ENCODE measurements around the gene LRP1B. TPM values are rescaled to one million over a fixed set of nuclear protein-coding genes. Genes with fewer than 3 reads are reported as not detected.

The LRP1B gene
- polyA plus RNA-seq, 1 donor from 2014 or later, result 12.7 TPM

GRCh38 chr2:140876015-140876414 lies 1254.8 kb downstream of the LRP1B start:
- no peaks in the 10 kb centered on the region for H3K36me3 ChIP-seq (ENCODE audit: insufficient read depth, low read length)
- H3K4me3 ChIP-seq (ENCODE audit: low read length), result no peak overlapping the region
- H3K9me2 ChIP-seq (ENCODE audit: insufficient read depth, low read length), result no peaks in the 10 kb centered on the region
- TF ChIP-seq SMC3 (conservative IDR thresholded peaks at IDR 0.05; ENCODE audit: poor library complexity), result no peak
- TF ChIP-seq EP300 (conservative IDR thresholded peaks at IDR 0.05; ENCODE audit: poor library complexity, severe bottlenecking), result no peak
- TF ChIP-seq POLR2AphosphoS5 (IDR thresholded peaks at IDR 0.05), result no peak
- TF ChIP-seq, protein P1, sequence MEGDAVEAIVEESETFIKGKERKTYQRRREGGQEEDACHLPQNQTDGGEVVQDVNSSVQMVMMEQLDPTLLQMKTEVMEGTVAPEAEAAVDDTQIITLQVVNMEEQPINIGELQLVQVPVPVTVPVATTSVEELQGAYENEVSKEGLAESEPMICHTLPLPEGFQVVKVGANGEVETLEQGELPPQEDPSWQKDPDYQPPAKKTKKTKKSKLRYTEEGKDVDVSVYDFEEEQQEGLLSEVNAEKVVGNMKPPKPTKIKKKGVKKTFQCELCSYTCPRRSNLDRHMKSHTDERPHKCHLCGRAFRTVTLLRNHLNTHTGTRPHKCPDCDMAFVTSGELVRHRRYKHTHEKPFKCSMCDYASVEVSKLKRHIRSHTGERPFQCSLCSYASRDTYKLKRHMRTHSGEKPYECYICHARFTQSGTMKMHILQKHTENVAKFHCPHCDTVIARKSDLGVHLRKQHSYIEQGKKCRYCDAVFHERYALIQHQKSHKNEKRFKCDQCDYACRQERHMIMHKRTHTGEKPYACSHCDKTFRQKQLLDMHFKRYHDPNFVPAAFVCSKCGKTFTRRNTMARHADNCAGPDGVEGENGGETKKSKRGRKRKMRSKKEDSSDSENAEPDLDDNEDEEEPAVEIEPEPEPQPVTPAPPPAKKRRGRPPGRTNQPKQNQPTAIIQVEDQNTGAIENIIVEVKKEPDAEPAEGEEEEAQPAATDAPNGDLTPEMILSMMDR (IDR thresholded peaks at IDR 0.05; ENCODE audit: poor library complexity, severe bottlenecking), result no peak
- no peak for TF ChIP-seq MXI1 (conservative IDR thresholded peaks at IDR 0.05; ENCODE audit: poor library complexity, severe bottlenecking)
- no peak for TF ChIP-seq TAF1 (IDR thresholded peaks at IDR 0.05; ENCODE audit: low read depth)
- TF ChIP-seq RAD21 (conservative IDR thresholded peaks at IDR 0.05), result no peak
- TF ChIP-seq EZH2 (IDR thresholded peaks at IDR 0.05; ENCODE audit: borderline replicate concordance, insufficient read depth, low read length, poor library complexity, severe bottlenecking), result no peak
- TF ChIP-seq REST (IDR thresholded peaks at IDR 0.05; ENCODE audit: borderline replicate concordance), result no peak
- H4K20me1 ChIP-seq (ENCODE audit: insufficient read depth), result no peaks in the 10 kb centered on the region
- H3K9me3 ChIP-seq (ENCODE audit: low read length), result peaks cover 8% of the 10 kb centered on the region
- no peak overlapping the region for H3K9ac ChIP-seq (ENCODE audit: low read length)
- H3F3A ChIP-seq (ENCODE audit: insufficient read depth, low read length, poor library complexity, severe bottlenecking), result no peaks in the 10 kb centered on the region
- no peaks in the 10 kb centered on the region for H3K27me3 ChIP-seq (ENCODE audit: insufficient read depth, low read depth, low read length)
- H3K4me2 ChIP-seq (ENCODE audit: low read length), result no peak overlapping the region
- no peak overlapping the region for H3K27ac ChIP-seq (ENCODE audit: low read length)
- H2AFZ ChIP-seq (ENCODE audit: low read depth, low read length), result no peak overlapping the region
- no peaks in the 10 kb centered on the region for H3K79me2 ChIP-seq (replicated peaks; ENCODE audit: insufficient read depth, low read length)

- Histone ChIP-seq H3K4me3 (ENCODE audit: low read length) (no peak overlapping the region), H3F3A (ENCODE audit: insufficient read depth, low read length, poor library complexity, severe bottlenecking) (no peaks in the 10 kb centered on the region), H4K20me1 (ENCODE audit: insufficient read depth) (no peaks in the 10 kb centered on the region), H2AFZ (ENCODE audit: low read depth, low read length) (no peak overlapping the region), H3K9me3 (ENCODE audit: low read length) (peaks cover 8% of the 10 kb centered on the region), H3K36me3 (ENCODE audit: insufficient read depth, low read length) (no peaks in the 10 kb centered on the region), H3K9ac (ENCODE audit: low read length) (no peak overlapping the region), H3K4me2 (ENCODE audit: low read length) (no peak overlapping the region), H3K79me2 (replicated peaks; ENCODE audit: insufficient read depth, low read length) (no peaks in the 10 kb centered on the region), H3K27ac (ENCODE audit: low read length) (no peak overlapping the region), H3K9me2 (ENCODE audit: insufficient read depth, low read length) (no peaks in the 10 kb centered on the region), H3K27me3 (ENCODE audit: insufficient read depth, low read depth, low read length) (no peaks in the 10 kb centered on the region)
- no peak for TF ChIP-seq RAD21 (conservative IDR thresholded peaks at IDR 0.05)
- TF ChIP-seq EP300 (conservative IDR thresholded peaks at IDR 0.05; ENCODE audit: poor library complexity, severe bottlenecking), result no peak
- no peak for TF ChIP-seq REST (IDR thresholded peaks at IDR 0.05; ENCODE audit: borderline replicate concordance)
- TF ChIP-seq MXI1 (conservative IDR thresholded peaks at IDR 0.05; ENCODE audit: poor library complexity, severe bottlenecking), result no peak
- TF ChIP-seq, protein P1 (IDR thresholded peaks at IDR 0.05; ENCODE audit: poor library complexity, severe bottlenecking), result no peak
- TF ChIP-seq TAF1 (IDR thresholded peaks at IDR 0.05; ENCODE audit: low read depth), result no peak
- TF ChIP-seq EZH2 (IDR thresholded peaks at IDR 0.05; ENCODE audit: borderline replicate concordance, insufficient read depth, low read length, poor library complexity, severe bottlenecking), result no peak
- TF ChIP-seq SMC3 (conservative IDR thresholded peaks at IDR 0.05; ENCODE audit: poor library complexity), result no peak
- TF ChIP-seq POLR2AphosphoS5 (IDR thresholded peaks at IDR 0.05), result no peak
Observed at GRCh38 chr2:140873915-140874531, 1256.8 kb downstream of the LRP1B start.

Data from neural cell (in vitro differentiated cells).